Tibial nerve (tissue), 4 donors: ENCODE measurements around the gene CTNNA3. TPM values are rescaled to one million over a fixed set of nuclear protein-coding genes. Genes with fewer than 3 reads are reported as not detected.

ENCODE experiments used
- DNase-seq, 2 donors: peaks; one replicate each; pipeline ENCODE4 v3.0.0-alpha.2; 2019; ENCODE audit warnings: low spot score in 2 of 2
- H3K27ac ChIP-seq, 4 donors: fragments of 200-600 bp; sonication (generic) in 3 of 4; one replicate each; pipeline ENCODE4 v1.5.1; 2017 to 2019; ENCODE audit warnings: mild to moderate bottlenecking in 1 of 4
- H3K27me3 ChIP-seq, 2 donors: fragments of 200-600 bp; sonication (generic) in 1 of 2; one replicate each; pipeline versions ENCODE4 v1.5.1 to v1.6.0; 2017 to 2019
- H3K36me3 ChIP-seq, 3 donors: fragments of 200-600 bp; sonication (generic); one replicate each; pipeline ENCODE4 v1.5.1; 2018 to 2019
- H3K4me1 ChIP-seq, 4 donors: fragments of 200-600 bp; sonication (generic) in 3 of 4; one replicate each; pipeline ENCODE4 v1.5.1; 2017 to 2019
- H3K4me3 ChIP-seq, 4 donors: fragments of 200-600 bp; sonication (generic) in 3 of 4; one replicate each; pipeline ENCODE4 v1.5.1; 2017 to 2019; ENCODE audit warnings: mild to moderate bottlenecking in 1 of 4, moderate library complexity in 1 of 4
- H3K9me3 ChIP-seq, 4 donors: fragments of 200-600 bp; sonication (generic) in 3 of 4; one replicate each; pipeline ENCODE4 v1.5.1; 2017 to 2019
- EP300 ChIP-seq, 2 donors: sonication (generic); formaldehyde crosslinking; IDR thresholded peaks; one replicate each; pipeline ENCODE4 v1.6.1; 2017; ENCODE audit warnings: antibody characterized with exemption in 2 of 2, mild to moderate bottlenecking in 1 of 2
- POLR2A ChIP-seq, 2 donors: fragments of 450-650 bp; IDR thresholded peaks; one replicate each; pipeline ENCODE4 v1.6.1; 2017; ENCODE audit warnings: antibody characterized with exemption in 2 of 2, mild to moderate bottlenecking in 2 of 2, moderate library complexity in 2 of 2
- WGBS, 2 donors: methylation state at CpG; one replicate each; pipeline ENCODE4 v1.1.5; 2018; 5-methylcytosine and 5-hydroxymethylcytosine counted together
- total RNA-seq, 4 donors: library from RNA; depleted of rRNA; stranded (reverse); fragments of >200 nt; gene quantifications; one replicate each; pipeline ENCODE4 v1.1.0, GENCODE V29; 2016
- TF ChIP-seq, protein P1 (sequence below), 5 experiments: fragments of 200-600 bp in 3 of 5; fragments of 450-650 bp in 2 of 5; sonication (generic) in 3 of 5; IDR thresholded peaks; one replicate each; pipeline ENCODE4 v1.5.1; 2016 to 2019; ENCODE audit warnings: antibody characterized with exemption in 5 of 5, mild to moderate bottlenecking in 3 of 5, moderate library complexity in 2 of 5

CTNNA3 gene
- total RNA-seq, 4 donors from 2014 or later: 15.9 to 36.1 (median 23.1) TPM

DNA sequence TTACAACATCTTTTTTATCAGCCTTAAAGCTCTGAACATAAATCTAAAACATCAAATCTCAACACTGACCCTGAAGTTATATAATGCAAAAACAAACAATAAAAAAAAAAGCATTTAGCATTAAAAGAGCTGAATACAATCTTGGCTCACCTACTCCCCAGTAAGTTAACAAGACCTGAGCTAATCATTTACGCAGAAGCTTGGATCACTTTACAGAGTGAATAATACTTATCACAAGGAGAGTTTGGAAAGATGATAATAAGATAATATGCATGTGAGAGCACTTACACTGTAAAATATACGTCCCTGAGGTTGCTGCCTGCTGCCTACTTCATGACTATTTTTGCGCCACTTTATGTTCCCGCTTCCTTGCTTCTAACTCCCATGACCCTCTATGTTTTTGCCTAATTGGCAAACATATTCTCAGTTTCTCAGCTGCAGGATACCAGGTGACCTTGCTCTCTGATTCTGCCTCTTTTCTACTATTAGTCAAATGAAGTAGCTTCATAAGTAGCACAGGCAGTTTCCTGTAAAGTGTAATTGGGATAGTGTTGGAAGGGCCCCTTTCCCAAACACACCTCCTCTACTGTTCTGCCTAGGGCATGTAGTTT lies 436.6 kb downstream of the CTNNA3 start:
- 91% methylated on average over 4 of the region's 4 CpGs for WGBS, 2 donors
- H3K27ac ChIP-seq: no peak overlapping the region
- no peak overlapping the region for H3K4me3 ChIP-seq
- H3K27me3 ChIP-seq: no peaks in the 10 kb centered on the region
- no peaks in the 10 kb centered on the region for H3K9me3 ChIP-seq
- TF ChIP-seq POLR2A (IDR thresholded peaks at IDR 0.05) (no peak), EP300 (IDR thresholded peaks at IDR 0.05) (no peak)
- TF ChIP-seq, protein P1, sequence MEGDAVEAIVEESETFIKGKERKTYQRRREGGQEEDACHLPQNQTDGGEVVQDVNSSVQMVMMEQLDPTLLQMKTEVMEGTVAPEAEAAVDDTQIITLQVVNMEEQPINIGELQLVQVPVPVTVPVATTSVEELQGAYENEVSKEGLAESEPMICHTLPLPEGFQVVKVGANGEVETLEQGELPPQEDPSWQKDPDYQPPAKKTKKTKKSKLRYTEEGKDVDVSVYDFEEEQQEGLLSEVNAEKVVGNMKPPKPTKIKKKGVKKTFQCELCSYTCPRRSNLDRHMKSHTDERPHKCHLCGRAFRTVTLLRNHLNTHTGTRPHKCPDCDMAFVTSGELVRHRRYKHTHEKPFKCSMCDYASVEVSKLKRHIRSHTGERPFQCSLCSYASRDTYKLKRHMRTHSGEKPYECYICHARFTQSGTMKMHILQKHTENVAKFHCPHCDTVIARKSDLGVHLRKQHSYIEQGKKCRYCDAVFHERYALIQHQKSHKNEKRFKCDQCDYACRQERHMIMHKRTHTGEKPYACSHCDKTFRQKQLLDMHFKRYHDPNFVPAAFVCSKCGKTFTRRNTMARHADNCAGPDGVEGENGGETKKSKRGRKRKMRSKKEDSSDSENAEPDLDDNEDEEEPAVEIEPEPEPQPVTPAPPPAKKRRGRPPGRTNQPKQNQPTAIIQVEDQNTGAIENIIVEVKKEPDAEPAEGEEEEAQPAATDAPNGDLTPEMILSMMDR (IDR thresholded peaks at IDR 0.05): no peak
- DNase-seq: no peak
- no peaks in the 10 kb centered on the region for H3K36me3 ChIP-seq
- no peaks in the 10 kb centered on the region for H3K4me1 ChIP-seq

DNA sequence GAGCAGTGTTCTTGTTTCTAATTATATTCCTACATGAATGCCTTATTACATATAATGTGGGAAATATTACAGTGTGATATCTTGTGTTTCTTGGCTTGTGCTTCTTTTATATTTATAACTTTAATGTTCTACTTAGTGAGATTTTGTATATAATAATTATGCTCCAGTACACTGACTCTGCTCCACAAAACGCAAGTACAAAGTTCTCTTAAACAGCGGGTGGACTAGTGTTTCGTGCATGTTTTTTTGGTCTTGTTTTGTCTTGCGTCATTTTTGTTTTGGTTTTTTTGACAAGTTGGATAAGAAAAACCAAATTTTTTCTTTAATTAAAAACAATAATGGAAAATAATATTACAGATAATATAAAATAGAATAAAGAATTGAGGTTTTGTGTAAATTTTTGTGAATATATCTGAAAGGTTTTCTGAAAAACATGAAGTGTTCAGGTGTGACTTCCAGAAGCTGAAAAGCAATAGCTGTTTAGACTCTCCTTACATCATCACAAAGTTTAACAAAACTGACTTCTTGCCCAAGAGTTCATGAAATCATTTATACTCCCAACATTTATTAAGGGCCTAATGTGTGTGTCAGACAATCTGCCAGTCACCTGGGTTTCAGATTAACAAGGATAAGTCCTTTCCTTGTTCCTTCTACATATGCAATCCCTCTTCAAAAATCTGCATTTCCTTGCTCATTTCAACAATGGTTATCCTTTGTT lies 438.4 kb downstream of the CTNNA3 start:
- 70 to 71% methylated on average over 4 of the region's 4 CpGs for WGBS, 2 donors
- DNase-seq: no peak
- Histone ChIP-seq H3K9me3 (no peaks in the 10 kb centered on the region), H3K27me3 (no peaks in the 10 kb centered on the region), H3K4me1 (no peaks in the 10 kb centered on the region), H3K4me3 (no peak overlapping the region), H3K27ac (no peak overlapping the region), H3K36me3 (no peaks in the 10 kb centered on the region)
- TF ChIP-seq, protein P1 (IDR thresholded peaks at IDR 0.05): no peak
- no peak for TF ChIP-seq EP300 (IDR thresholded peaks at IDR 0.05)
- TF ChIP-seq POLR2A (IDR thresholded peaks at IDR 0.05): no peak

DNA sequence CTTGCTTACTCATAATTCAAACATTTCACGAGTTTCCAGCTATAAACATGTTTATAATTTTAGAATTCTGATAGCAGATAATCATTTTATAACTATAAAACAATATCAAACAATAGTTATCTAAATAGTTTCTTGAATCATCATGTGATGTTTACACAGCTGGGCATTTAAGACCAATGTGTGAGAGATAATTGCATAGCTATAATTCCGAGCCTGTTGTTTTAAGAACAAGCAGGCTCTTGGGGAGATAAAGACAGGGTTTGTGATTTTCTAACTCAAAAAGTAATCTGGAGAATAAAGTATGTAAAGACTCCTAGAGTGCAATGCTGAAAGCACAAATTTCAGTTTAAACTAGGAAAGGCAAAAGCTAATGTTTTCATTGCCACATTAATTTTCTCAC lies 439.0 kb downstream of the CTNNA3 start:
- DNase-seq: no peak
- H3K36me3 ChIP-seq: no peaks in the 10 kb centered on the region
- 32 to 34% methylated on average over 2 of the region's 2 CpGs for WGBS, 2 donors
- H3K27me3 ChIP-seq: no peaks in the 10 kb centered on the region
- no peaks in the 10 kb centered on the region for H3K9me3 ChIP-seq
- no peak for TF ChIP-seq EP300 (IDR thresholded peaks at IDR 0.05)
- no peak overlapping the region for H3K27ac ChIP-seq
- H3K4me1 ChIP-seq: no peaks in the 10 kb centered on the region
- H3K4me3 ChIP-seq: no peak overlapping the region

DNA sequence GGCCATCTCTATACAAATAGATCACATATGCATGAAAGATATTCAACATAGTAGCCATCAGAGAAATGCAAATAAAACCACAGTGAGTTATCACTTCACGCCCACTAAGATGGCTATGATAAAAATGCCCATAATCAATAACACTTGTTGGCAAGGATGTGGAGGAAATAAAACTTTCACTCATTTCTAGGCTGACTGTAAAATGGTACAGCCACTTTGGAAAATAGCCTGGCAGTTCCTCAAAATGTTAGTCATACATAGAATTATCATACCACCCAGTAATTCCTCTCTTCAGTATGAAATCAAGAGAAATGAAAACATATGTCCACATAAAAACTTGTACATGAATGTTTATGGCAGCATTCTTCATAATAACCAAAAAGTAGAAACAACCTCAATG lies 445.3 kb downstream of the CTNNA3 start:
- H3K4me1 ChIP-seq: no peaks in the 10 kb centered on the region
- no peaks in the 10 kb centered on the region for H3K27me3 ChIP-seq
- no peak overlapping the region for H3K4me3 ChIP-seq
- 86 to 95% methylated on average over 1 of the region's 1 CpG for WGBS, 2 donors
- H3K27ac ChIP-seq: no peak overlapping the region
- TF ChIP-seq, protein P1 (IDR thresholded peaks at IDR 0.05): no peak
- TF ChIP-seq POLR2A (IDR thresholded peaks at IDR 0.05) (no peak), EP300 (IDR thresholded peaks at IDR 0.05) (no peak)
- no peaks in the 10 kb centered on the region for H3K9me3 ChIP-seq
- no peaks in the 10 kb centered on the region for H3K36me3 ChIP-seq
- no peak for DNase-seq

DNA sequence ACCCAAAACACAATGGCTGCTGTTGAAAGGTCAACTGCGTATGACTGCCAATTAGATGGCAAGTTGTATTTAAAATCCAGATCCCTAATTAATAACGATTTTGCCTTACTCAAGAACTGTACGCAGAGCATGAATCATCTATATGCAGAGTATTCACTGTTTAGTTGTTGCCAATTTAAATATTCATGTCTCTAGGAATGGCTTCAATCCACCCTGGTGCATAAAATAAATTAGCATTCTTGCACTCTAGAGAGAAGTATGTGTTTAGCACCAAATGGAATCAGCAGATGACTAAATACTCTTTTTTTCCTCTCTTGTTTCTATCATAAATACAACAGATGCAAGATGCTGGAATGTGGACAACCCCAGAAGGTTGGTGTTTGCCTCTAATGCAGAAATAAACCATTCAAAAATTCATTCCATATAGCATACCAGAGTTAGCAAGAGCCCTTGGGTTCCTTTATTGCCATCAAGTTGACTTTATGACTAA lies 449.9 kb downstream of the CTNNA3 start:
- TF ChIP-seq POLR2A (IDR thresholded peaks at IDR 0.05): no peak
- TF ChIP-seq, protein P1 (IDR thresholded peaks at IDR 0.05): no peak
- TF ChIP-seq EP300 (IDR thresholded peaks at IDR 0.05): no peak
- 84 to 85% methylated on average over 3 of the region's 3 CpGs for WGBS, 2 donors
- Histone ChIP-seq H3K27me3 (no peaks in the 10 kb centered on the region), H3K27ac (no peak overlapping the region), H3K36me3 (no peaks in the 10 kb centered on the region), H3K4me1 (no peaks in the 10 kb centered on the region), H3K4me3 (no peak overlapping the region), H3K9me3 (no peaks in the 10 kb centered on the region)
- no peak for DNase-seq
